GM12892 (cell line): ENCODE measurements around the gene ARHGEF19. TPM values are rescaled to one million over a fixed set of nuclear protein-coding genes. Genes with fewer than 3 reads are reported as not detected.
"Not testable (repeated sequence)": the region's sequence is repeated elsewhere in the genome, so short reads cannot be mapped to it uniquely, and the experiment has no call there.

Experiments used
- DNase-seq: peaks from one replicate; pipeline ENCODE4 v3.0.0; 2011; ENCODE audit not compliant: insufficient read length
- FAIRE-seq: peaks from 2 replicates; lab custom pipeline; 2011; peaks lifted over from hg19 to GRCh38; lab: Jason Lieb, UNC
- POLR2A ChIP-seq: IDR thresholded peaks from 2 replicates; pipeline ENCODE4 v1.6.1; 2011; ENCODE audit warnings: low read depth, low read length, control low read depth
- POLR2AphosphoS5 ChIP-seq: IDR thresholded peaks from 2 replicates; pipeline ENCODE4 v1.6.1; 2011; ENCODE audit warnings: low read depth, low read length, control low read depth
- TAF1 ChIP-seq: IDR thresholded peaks from 2 replicates; pipeline ENCODE4 v1.6.1; 2011; ENCODE audit warnings: low read depth, mild to moderate bottlenecking, control low read depth, low read length, borderline replicate concordance
- polyA plus RNA-seq: library from polyadenylated mRNA; unstranded; fragments of >200 nt; gene quantifications from one replicate; pipeline ENCODE4 v1.2.1, GENCODE V29; 2012; ENCODE audit warnings: missing spikeins, inconsistent platforms; ENCODE audit not compliant: missing spikeins

Gene ARHGEF19
- 0.93 TPM for polyA plus RNA-seq

DNA sequence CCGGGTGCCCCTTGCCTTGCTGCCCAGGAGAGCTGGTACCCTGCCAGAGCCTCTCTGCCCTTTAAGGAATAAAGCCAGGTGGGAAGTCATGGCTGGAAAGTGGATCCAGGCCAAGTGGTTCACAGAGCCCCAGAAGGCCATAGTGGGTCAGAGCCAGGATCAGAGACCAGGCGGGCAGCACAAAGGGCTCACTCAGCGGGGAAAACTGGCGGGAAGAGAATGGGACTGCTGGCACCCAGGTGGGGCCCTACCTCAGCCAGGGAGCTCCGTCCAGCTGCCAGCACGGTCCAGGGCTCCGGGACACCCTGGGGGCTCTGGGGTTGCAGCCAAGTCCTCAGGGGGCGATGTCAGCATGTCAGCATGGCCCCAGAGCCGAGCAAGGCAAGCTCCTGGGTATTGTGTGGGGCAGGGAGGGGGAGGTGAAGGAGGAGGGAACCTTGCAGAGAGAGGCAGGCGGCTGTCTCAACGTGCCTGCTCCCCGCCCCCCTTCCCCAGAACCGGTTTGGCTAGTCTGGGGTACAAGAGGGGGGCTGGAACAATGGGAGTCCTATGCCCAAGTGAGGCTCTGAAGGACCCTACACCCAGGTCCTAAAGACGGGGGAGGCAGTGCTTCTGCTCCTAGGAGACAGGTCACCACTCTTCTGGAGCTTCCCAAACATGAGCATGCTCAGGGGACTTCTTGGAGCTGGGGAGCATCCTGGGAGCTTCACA lies at the start of gene ARHGEF19:
TSS of gene ARHGEF19 (minus strand) at position 402 of the 711 bp plus-strand sequence. CDS start 3,598 bp downstream, outside the sequence.
- TF ChIP-seq POLR2A = no peak
- no peak for TF ChIP-seq TAF1
- no peak for TF ChIP-seq POLR2AphosphoS5
- no peak for DNase-seq

DNA sequence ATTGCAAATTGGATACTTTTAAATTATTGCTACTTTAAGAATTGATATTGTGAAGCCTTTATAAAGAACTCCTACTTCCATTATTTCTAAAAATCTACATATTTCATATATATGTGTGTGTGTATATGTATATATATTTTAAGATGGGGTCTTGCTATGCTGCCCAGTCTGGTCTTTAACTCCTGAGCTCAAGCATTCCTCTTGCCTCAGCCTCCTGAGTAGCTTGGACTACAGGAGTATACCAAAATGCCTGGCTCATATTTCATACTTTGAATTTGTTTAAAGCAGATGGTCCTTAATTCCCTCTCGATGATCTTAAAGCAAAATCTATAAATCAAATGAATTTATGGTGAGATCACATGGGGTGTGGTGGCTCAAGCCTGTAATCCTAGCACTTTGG lies 49.6 kb upstream of the ARHGEF19 start:
- no peak for TF ChIP-seq POLR2AphosphoS5
- no peak for TF ChIP-seq TAF1
- no peak for DNase-seq
- FAIRE-seq = no peak

More for the DNA sequence above, at the start of gene ARHGEF19:
- FAIRE-seq = no peak

DNA sequence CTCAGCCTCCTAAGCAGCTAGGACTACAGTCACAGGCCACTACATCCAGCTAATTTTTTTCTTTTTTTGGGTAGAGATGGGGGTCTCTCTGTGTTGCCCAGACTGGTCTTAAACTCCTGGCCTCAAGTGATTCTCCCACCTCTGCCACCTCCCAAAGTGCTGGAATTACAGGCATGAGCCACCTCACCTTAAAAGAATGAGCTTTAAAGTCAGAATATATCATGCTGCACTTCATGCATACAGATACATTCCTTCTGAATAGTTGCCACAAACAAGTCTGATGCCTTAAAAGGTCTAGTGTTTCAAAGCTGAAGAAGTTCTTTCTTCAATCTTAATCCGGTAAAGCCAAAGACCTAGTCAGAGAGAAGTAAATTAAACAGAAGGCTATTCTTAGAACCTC lies 48.4 kb upstream of the ARHGEF19 start:
- FAIRE-seq = peak; percentile 56

DNA sequence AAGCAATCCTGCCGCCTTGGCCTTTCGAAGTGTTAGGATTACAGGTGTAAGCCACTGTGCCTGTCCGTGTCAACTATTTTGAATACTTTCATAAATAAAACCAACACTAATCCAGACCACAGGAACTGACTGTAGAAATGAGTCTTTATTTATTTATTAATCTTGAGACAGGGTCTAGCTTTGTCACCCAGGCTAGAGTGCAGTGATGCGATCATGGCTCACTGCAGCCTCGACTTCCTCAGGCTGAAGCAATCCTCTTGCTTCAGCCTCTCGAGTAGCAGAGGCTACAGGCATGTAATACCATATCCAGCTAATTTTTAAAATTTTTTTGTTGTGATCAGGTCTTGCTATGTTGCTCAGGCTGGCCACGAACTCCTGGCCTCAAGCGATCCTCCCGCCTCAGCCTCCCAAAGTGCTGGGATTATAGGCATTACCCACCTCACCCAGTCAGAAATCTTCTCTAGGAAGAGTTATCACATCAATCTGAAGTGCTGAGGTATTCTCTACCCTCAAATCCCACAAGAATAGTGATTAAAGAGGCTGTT lies 46.2 kb upstream of the ARHGEF19 start:
- FAIRE-seq (no peak), DNase-seq (no peak)
- TF ChIP-seq POLR2A (no peak), POLR2AphosphoS5 (no peak), TAF1 (no peak)

More for the DNA sequence above, 48.4 kb upstream of the ARHGEF19 start:
- no peak for TF ChIP-seq POLR2AphosphoS5
- no peak for TF ChIP-seq TAF1
- no peak for TF ChIP-seq POLR2A
- no peak for DNase-seq

DNA sequence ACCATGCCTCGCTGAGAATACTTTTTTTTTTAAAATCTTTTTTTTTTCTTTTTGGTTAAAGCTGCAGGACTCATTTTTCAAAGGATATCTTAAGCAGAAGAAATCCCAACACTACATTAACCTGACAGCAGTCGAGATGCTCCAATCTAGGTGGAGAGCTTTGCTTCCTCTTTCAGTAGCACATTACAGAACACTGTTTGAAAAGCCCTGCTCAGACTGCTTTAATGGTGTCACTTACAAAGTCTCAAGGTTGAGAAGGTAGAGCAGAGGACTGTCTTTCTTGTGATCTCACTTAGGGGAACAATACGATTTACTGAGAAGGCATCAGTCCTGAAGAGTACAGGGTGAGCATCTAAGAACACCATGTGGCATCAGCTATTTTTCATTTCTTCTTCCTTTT lies 45.5 kb upstream of the ARHGEF19 start:
- TF ChIP-seq POLR2AphosphoS5 (no peak), POLR2A (no peak), TAF1 (no peak)
- FAIRE-seq = no peak
- DNase-seq = no peak

DNA sequence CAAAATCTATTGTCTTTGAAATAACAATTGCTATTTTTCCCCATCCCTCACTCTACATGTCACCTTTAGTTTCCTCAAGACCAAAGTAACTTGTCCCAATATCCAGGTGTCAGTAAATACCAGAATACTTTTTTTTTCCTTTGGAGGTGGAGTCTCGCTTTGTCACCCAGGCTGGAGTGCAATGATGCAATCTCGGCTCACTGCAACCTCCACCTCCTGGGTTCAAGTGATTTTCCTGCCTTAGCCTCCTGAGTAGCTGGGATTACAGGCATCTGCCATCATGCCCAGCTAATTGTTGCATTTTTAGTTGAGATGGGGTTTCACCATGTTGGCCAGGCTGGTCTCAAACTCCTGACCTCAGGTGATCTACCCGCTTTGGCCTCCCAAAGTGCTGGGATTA lies 45.1 kb upstream of the ARHGEF19 start:
- not testable (repeated sequence) for FAIRE-seq

DNA sequence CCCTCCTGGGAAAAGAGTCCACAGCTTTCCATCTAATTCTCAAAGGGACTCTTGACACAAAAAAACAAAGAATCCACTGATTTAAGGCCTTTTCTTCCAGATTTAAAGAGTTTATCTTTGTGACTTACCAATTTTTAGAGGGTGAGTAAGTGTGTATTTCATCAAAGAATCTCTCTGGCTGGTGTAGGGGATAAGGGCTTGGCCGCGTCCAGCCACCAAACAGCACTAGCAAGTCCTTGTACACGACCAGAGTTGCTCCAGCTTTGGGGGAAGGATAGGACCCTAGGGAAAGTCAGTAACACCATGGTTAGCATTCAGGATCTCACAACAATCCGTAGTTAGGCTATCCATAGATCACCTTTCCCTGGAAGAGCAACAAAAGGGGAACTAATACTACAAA lies 44.0 kb upstream of the ARHGEF19 start:
- FAIRE-seq (no peak), DNase-seq (no peak)
- TF ChIP-seq POLR2AphosphoS5 (no peak), TAF1 (no peak), POLR2A (no peak)

More for the DNA sequence above, 45.1 kb upstream of the ARHGEF19 start:
- DNase-seq = not testable (repeated sequence)

DNA sequence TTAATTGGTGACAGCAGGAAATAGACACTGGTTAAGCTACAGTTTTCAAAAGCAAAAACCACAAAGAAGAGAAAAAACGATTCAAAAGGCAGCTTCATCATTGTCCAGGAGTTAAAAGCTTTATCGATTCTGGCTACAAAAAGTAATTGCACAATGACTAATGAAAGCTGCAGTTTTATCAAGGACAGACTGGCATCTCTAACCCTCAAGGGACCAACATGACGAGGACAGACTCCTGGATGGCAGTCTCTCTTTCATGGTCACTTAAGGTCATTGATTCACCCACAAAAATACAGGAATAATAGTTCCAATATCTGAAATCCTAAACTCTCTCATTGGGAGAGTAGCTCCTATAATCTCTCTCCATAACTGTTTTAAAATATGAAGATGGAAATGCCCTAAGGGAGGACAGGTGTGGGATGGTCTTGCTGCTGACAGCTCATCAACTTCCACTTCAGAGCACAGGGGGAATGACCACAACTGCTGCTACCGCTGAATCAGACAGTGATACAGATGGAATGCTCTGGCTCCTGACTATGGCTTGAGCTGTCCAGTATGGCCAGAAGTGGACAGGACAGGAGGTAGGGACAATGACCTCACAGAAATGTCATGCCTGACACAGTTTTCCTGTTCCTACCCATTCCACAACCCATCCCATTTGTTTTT lies 41.9 kb upstream of the ARHGEF19 start:
- TF ChIP-seq POLR2A = no peak
- TF ChIP-seq TAF1 = no peak
- no peak for TF ChIP-seq POLR2AphosphoS5
- FAIRE-seq (no peak), DNase-seq (no peak)

DNA sequence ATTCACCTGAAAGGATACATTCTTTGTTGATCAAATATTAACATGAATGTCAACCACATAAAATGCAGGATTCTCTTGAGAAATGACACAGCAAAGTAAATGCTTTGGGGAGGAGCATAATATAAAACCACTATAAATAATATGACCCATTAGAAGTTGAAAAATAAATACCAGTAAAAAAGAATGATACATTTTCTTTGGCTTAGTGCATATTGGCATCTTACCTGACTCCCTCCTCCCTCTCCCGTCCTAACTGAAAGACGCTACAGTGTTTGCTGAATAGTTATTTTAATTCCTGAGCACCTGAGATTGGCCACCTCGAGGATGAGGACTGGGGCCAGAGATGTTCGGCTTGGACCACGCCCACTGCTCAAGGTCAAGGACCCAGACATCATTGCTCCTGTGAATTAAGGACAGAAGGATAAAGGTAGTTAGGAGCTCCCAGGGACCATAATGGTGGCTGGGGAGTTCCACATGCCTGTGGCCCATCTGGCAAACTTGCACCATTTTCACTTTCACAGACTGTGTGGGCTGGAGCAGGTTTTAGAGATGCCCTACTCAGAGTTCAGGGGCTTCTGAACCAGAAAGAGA lies 41.0 kb upstream of the ARHGEF19 start:
- DNase-seq (no peak), FAIRE-seq (no peak)
- TF ChIP-seq POLR2AphosphoS5 (no peak), TAF1 (no peak), POLR2A (no peak)

DNA sequence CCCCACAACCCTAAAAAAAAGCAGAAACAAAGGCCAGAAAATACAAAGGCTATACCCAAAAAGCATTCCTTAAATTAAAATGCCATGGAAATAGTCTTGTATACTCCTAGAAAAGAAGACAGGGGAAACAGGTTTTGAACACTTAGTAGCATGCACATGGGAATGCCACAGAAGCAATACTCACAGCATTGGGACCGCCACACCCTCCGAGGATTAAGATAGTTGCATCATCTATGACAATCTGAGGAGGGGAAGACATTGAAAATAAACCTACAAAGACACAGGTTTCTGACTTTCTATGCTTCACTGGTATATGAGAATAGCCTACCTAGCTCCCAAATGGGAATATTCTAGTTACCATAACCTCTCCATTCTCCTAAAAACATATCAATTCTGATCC lies 40.5 kb upstream of the ARHGEF19 start:
- TF ChIP-seq TAF1 (no peak), POLR2AphosphoS5 (no peak), POLR2A (no peak)
- FAIRE-seq (no peak), DNase-seq (no peak)

DNA sequence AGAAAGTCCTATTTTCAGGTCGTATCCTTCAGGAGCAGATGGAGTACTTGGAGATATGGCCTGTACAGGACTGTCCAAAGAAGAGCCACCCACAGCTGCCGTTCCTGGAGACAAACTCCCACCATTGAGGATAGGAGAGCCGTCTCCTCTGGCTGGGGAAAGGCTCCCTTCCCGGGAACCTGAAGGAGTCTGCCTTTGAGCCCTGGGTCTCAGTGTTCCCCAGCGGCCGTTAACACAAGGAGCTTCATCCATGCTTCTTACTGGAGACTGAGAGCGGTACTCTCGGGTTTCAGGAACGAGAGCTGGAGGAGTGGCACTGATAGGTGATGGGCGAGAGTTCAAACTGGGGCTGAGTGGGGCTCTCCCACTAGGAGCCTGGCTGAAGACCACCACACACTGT lies 38.9 kb upstream of the ARHGEF19 start:
- FAIRE-seq = no peak
- no peak for DNase-seq
- TF ChIP-seq POLR2A (no peak), TAF1 (no peak), POLR2AphosphoS5 (no peak)
